BLaER1 treated with 17β-estradiol and CSF1 and Interleukin-3, amounts not matched to agents 10 nM and 100 nM (cell line): ENCODE data around the gene ISOC2.

ENCODE experiments used
- H3K27ac ChIP-seq, 11 experiments: shearing (Covaris generic); formaldehyde crosslinking; 2 replicates each; pipeline ENCODE4 v1.8.1; 2022
- H3K27me3 ChIP-seq, 11 experiments: shearing (Covaris generic); formaldehyde crosslinking; 2 replicates each; pipeline ENCODE4 v1.8.1; 2022
- H3K36me3 ChIP-seq, 11 experiments: shearing (Covaris generic); formaldehyde crosslinking; 2 replicates each; pipeline ENCODE4 v1.8.1; 2022
- H3K4me1 ChIP-seq, 10 experiments: shearing (Covaris generic); formaldehyde crosslinking; 2 replicates each; pipeline ENCODE4 v1.8.1; 2022
- H3K4me2 ChIP-seq, 11 experiments: shearing (Covaris generic); formaldehyde crosslinking; 2 replicates each; pipeline ENCODE4 v1.8.1; 2022
- H3K4me3 ChIP-seq, 10 experiments: shearing (Covaris generic); formaldehyde crosslinking; 2 replicates each; pipeline ENCODE4 v1.8.1; 2022
- H3K9ac ChIP-seq, 11 experiments: shearing (Covaris generic); formaldehyde crosslinking; 2 replicates each; pipeline ENCODE4 v1.8.1; 2022
- H3K9me3 ChIP-seq, 11 experiments: shearing (Covaris generic); formaldehyde crosslinking; replicated peaks in 1 of 11; 2 replicates each; pipeline ENCODE4 v1.8.1; 2022
- H4K20me1 ChIP-seq, 11 experiments: shearing (Covaris generic); formaldehyde crosslinking; 2 replicates each; pipeline ENCODE4 v1.8.1; 2022
- Cebpa-rat ChIP-seq, 11 experiments: shearing (Covaris generic); IDR thresholded peaks; 2 replicates each; pipeline ENCODE4 v1.8.1; 2022

The ISOC2 gene

DNA sequence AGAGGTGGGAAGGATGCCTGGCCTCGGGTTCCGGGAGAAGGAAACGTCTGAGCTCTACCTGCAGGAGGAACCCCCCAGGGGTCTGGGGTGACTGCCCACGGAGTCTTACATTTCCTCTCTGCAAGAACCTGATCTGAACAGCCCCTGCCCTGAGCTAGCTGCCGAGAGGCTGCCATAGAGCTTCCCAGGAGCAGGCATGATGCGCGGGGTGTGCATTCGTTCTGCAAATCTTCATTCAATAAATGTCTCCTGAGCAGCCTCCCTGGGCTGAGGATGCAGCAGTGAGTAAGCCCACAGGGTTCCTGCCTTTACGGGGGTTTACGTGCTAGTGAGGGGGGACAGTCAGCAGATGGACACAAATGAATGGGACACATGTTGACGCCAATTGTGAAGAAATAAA, 16.8 kb downstream of the ISOC2 start:
- H3K4me1 ChIP-seq, result peaks cover 0 to 22% (median 17%) of the 10 kb centered on the region in 10 experiments; a peak in 16 of 20 replicates
- H3K27ac ChIP-seq, result no peak overlapping the region
- no peak for TF ChIP-seq Cebpa-rat (IDR thresholded peaks at IDR 0.05)
- no peak overlapping the region for H3K9ac ChIP-seq
- H3K9me3 ChIP-seq, result peaks cover 0 to 6% (median 0%) of the 10 kb centered on the region in 11 experiments; a peak in 1 of 22 replicates
- no peak overlapping the region for H3K4me2 ChIP-seq
- H3K36me3 ChIP-seq, result no peaks in the 10 kb centered on the region
- H3K27me3 ChIP-seq, result peaks cover 90 to 99% (median 99%) of the 10 kb centered on the region in 11 experiments
- H3K4me3 ChIP-seq, result no peak overlapping the region
- H4K20me1 ChIP-seq, result peaks cover 0 to 39% (median 5%) of the 10 kb centered on the region in 11 experiments; a peak in 12 of 22 replicates

DNA sequence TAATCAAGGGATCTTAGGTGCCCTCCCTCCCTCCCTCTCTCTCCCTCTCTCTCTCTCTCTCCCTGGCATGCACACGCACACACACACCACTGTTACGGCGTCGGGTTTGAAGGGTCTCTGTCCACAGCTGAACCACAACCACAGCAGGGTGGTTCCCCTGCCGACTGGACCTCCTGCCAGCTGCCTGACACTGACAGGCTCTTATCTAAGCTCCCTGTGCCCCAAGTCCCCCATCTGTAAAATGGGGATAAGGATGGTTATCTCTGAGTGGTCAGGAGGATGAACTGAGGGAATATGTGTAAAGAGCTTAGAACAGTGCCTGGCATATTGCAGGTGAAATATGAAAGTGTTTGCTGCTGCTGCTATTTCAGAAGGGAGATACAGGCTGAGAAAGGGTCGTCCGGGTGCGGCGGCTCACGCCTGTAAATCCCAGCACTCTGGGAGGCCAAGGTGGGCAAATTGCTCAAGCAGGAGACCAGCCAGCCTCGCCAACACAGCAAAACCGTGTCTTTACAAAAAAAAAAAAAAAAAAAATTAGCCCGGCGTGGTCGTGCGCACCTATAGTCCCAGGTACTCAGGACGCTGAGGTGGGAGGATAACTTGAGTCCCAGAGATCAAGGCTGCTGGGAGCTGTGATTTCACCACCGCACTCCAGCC, 17.5 kb downstream of the ISOC2 start:
- no peak overlapping the region for H3K4me2 ChIP-seq

DNA sequence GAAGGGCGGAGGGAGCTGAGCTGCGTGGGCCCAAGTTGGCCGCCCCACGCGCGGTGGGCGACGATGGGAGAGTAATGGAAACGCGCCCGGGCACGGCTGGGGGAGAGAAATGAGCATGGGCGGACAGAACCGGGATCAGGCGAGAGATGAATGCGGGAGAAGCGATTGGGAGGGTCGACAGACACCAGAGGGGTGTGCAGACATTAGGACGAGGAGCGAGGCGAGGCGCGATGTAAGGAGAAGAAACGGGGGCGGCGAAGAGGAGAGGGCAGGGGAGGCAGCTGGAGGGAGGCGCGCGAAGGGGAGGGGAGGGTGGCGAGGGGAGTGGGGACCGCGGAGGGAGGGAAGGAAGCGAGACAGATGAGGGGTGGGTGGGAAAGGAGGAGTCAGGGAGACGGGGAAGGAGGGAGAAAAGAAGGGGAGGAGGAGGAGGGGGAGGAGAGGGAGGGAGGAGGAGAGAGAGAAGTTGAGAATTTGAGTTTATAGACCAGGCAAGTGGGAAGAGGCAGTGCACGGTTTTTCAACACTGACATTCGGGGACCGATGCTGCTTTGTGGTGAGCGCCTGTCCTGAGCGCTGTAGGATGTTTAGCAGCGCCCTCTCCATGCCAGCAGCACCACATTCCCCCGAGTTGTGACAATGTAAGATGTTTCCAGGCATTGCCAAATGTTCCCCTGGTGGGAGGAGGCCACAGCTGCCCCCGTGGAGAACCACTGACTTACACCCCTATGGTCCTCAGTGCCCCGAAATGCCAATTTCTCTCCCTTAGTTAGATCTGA, 18.2 kb downstream of the ISOC2 start, which contains the start of gene SHISA7:
Gene SHISA7 (minus strand): TSS at position 256 of the 779 bp plus-strand sequence. CDS start 437 bp downstream, outside the sequence.
- H3K9me3 ChIP-seq, result peaks cover 0 to 12% (median 0%) of the 10 kb centered on the region in 11 experiments; a peak in 1 of 22 replicates
- no peaks in the 10 kb centered on the region for H3K36me3 ChIP-seq
- no peak for TF ChIP-seq Cebpa-rat (IDR thresholded peaks at IDR 0.05)
- H4K20me1 ChIP-seq, result peaks cover 0 to 45% (median 6%) of the 10 kb centered on the region in 11 experiments; a peak in 11 of 22 replicates
- peak within 1 kb of the TSS in 1 of 11 experiments; percentile 80; a peak in 1 of 22 replicates for H3K4me2 ChIP-seq
- H3K9ac ChIP-seq, result no peak within 1 kb of the TSS
- no peak within 1 kb of the TSS for H3K4me3 ChIP-seq
- no peak within 1 kb of the TSS for H3K27ac ChIP-seq
- peaks cover 0 to 22% (median 17%) of the 10 kb centered on the region in 10 experiments; a peak in 16 of 20 replicates for H3K4me1 ChIP-seq
- peaks cover 97 to 100% (median 100%) of the 10 kb centered on the region in 11 experiments for H3K27me3 ChIP-seq

More for the DNA sequence above, 17.5 kb downstream of the ISOC2 start:
- no peak for TF ChIP-seq Cebpa-rat (IDR thresholded peaks at IDR 0.05)
- Histone ChIP-seq H3K9me3 (peaks cover 0 to 8% (median 0%) of the 10 kb centered on the region in 11 experiments; a peak in 2 of 22 replicates), H3K9ac (no peak overlapping the region), H4K20me1 (peaks cover 0 to 45% (median 6%) of the 10 kb centered on the region in 11 experiments; a peak in 11 of 22 replicates), H3K27me3 (peaks cover 90 to 99% (median 99%) of the 10 kb centered on the region in 11 experiments), H3K36me3 (no peaks in the 10 kb centered on the region), H3K4me3 (no peak overlapping the region), H3K4me1 (peaks cover 0 to 22% (median 17%) of the 10 kb centered on the region in 10 experiments; a peak in 16 of 20 replicates), H3K27ac (no peak overlapping the region)

DNA sequence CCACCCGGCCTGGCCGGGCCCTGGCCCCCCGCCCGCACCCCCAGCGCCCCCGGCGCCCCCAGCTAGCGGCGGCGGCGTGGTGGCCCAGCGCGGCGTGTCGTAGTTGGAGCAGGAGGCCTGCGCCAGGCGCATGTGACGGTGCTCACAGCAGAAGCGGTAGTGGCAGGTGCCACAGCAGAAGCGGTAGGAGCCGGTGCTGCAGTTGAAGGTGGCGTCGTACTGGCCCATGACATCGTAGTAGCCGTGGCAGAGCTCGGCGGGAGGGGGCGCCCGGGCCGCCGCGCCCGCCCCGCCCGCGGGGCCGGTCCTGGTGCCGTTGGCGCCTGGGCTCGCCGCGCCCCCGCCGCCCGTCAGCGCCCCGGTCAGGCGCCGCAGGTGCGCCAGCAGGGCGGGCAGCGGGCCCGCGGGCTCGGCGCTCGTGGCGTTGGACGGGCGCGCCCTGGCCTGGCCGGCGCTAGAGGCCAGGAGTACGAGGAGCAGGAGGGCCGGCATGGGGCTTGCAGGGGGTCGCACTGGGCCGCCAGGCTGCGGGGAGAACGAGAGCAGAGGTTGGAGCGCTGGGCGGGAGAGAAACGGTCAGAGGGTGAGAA, 19.0 kb downstream of the ISOC2 start:
- Histone ChIP-seq H3K27me3 (peaks cover 94 to 100% (median 100%) of the 10 kb centered on the region in 11 experiments), H3K4me3 (no peak overlapping the region)

DNA sequence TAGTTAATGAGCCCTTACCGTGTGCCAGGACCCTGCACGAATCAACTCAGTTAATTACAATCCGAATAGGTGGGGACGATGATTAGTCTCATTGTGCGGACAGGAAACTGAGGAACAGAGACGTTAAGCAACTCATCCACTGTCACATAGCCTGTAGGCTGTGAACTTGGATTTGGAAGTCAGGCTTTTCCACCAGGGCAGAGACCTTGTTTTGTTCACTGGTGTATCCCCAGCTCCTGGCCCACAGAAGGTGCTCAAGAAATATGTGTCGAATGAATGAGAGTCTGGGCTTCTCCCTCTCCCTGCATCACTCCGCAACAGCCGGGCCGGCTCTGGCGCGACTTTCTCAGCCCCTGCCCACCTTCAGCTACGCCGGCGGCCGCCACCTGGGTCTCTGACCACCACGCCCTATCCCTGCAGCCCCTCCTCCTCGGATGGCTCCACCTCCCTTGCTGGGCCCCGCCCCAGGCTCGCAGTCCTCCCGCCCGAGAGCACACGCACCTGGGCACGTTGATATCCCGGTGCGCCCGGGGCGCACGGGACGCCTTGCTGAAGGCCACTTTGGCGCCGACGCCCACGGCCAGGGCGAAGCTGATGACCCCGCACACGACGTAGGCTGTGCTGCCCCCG, 19.6 kb downstream of the ISOC2 start:
- peaks cover 91 to 100% (median 99%) of the 10 kb centered on the region in 11 experiments for H3K27me3 ChIP-seq
- peaks cover 0 to 37% (median 2%) of the 10 kb centered on the region in 11 experiments; a peak in 10 of 22 replicates for H4K20me1 ChIP-seq
- H3K4me1 ChIP-seq, result peaks cover 0 to 22% (median 17%) of the 10 kb centered on the region in 10 experiments; a peak in 16 of 20 replicates
- H3K36me3 ChIP-seq, result no peaks in the 10 kb centered on the region
- H3K9me3 ChIP-seq, result peaks cover 0 to 12% (median 0%) of the 10 kb centered on the region in 11 experiments; a peak in 1 of 22 replicates
- H3K27ac ChIP-seq, result no peak overlapping the region
- no peak overlapping the region; a peak in 1 of 20 replicates for H3K4me3 ChIP-seq
- peak overlapping the region in 6 of 11 experiments; percentile 18 to 80 (median 52); a peak in 10 of 22 replicates for H3K4me2 ChIP-seq
- no peak overlapping the region for H3K9ac ChIP-seq
- no peak for TF ChIP-seq Cebpa-rat (IDR thresholded peaks at IDR 0.05)

More for the DNA sequence above, 19.0 kb downstream of the ISOC2 start:
- no peak overlapping the region for H3K27ac ChIP-seq
- H3K36me3 ChIP-seq, result no peaks in the 10 kb centered on the region
- peaks cover 0 to 40% (median 5%) of the 10 kb centered on the region in 11 experiments; a peak in 11 of 22 replicates for H4K20me1 ChIP-seq
- no peak overlapping the region for H3K9ac ChIP-seq
- no peak overlapping the region for H3K4me2 ChIP-seq
- H3K9me3 ChIP-seq, result peaks cover 0 to 12% (median 0%) of the 10 kb centered on the region in 11 experiments; a peak in 1 of 22 replicates
- no peak for TF ChIP-seq Cebpa-rat (IDR thresholded peaks at IDR 0.05)
- peaks cover 0 to 22% (median 17%) of the 10 kb centered on the region in 10 experiments; a peak in 16 of 20 replicates for H3K4me1 ChIP-seq

DNA sequence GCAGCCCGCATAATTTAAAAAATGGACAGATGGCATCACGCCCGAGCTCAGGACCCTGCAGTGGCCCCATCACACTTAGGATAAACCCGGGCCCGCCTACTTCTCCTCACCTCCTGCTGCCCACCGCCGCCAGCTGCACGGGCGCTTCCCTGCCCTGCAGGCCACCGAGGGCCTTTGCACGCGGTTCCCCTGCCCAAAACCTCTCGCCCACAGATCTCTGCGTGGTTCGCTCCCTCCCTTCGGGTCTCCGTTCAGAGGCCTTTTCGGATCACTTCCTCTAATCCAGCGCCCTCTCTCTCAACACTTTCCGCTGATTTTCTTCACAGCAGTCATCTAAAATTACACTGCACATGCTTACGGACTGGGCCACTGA, 20.1 kb downstream of the ISOC2 start:
- Histone ChIP-seq H3K4me3 (0 out of 20 replicates have a peak overlapping the region, but pooled peaks of 2 of the 10 experiments have one; percentile 5), H3K4me1 (peaks cover 0 to 22% (median 17%) of the 10 kb centered on the region in 10 experiments; a peak in 16 of 20 replicates), H3K27me3 (peaks cover 90 to 100% (median 99%) of the 10 kb centered on the region in 11 experiments), H3K4me2 (peak overlapping the region in 9 of 11 experiments; percentile 5 to 80 (median 38); a peak in 12 of 22 replicates), H3K36me3 (no peaks in the 10 kb centered on the region), H3K9ac (no peak overlapping the region), H3K27ac (no peak overlapping the region), H4K20me1 (peaks cover 0 to 42% (median 4%) of the 10 kb centered on the region in 11 experiments; a peak in 10 of 22 replicates), H3K9me3 (peaks cover 0 to 12% (median 0%) of the 10 kb centered on the region in 11 experiments; a peak in 1 of 22 replicates)
- TF ChIP-seq Cebpa-rat (IDR thresholded peaks at IDR 0.05), result no peak

DNA sequence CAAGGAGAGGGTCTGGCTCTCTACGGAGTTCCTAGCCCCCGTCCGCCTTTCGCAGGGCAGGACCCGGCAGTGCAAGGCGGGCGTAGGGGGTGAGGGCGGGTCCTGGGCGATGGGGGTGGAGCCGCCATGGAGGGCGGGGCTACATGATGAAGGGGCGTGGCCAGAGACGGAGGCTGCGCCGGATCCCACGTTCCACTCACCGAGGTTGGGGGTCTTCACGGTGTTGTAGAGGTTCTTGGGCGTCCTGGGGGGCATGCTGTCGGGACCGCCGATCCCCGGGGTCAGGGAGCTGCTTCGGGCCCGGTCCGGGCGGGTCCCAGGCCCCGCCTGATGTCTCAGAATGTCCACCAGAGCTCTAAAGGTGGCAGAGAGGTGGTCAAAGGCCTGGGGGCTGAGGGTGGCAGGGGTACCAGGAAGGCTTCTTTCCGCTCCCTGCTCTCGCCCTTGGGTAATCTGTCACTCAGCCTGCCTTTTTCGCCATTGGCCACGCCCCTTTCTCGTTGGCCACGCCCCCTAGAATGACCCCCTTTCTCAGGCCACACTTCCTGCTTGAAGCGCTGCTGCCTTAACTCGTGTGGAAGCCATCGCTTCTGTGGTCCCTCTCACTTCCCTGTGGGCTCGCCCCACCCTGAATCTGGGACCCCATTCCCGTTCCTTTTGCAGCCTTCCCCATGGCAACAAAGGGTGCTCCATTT, 20.9 kb downstream of the ISOC2 start:
- peaks cover 0 to 12% (median 0%) of the 10 kb centered on the region in 11 experiments; a peak in 1 of 22 replicates for H3K9me3 ChIP-seq
- no peak overlapping the region for H3K27ac ChIP-seq
- peak overlapping the region in 2 of 10 experiments; percentile 5; a peak in 2 of 20 replicates for H3K4me3 ChIP-seq
- H3K9ac ChIP-seq, result no peak overlapping the region
- peaks cover 0 to 22% (median 17%) of the 10 kb centered on the region in 10 experiments; a peak in 15 of 20 replicates for H3K4me1 ChIP-seq
- peak overlapping the region in 7 of 11 experiments; percentile 5 to 80 (median 45); a peak in 13 of 22 replicates for H3K4me2 ChIP-seq
- peaks cover 83 to 100% (median 98%) of the 10 kb centered on the region in 11 experiments for H3K27me3 ChIP-seq
- TF ChIP-seq Cebpa-rat (IDR thresholded peaks at IDR 0.05), result no peak
- H4K20me1 ChIP-seq, result peaks cover 0 to 44% (median 4%) of the 10 kb centered on the region in 11 experiments; a peak in 10 of 22 replicates
- H3K36me3 ChIP-seq, result no peaks in the 10 kb centered on the region
